K562 (cell line): ENCODE data around the gene DCAF10. TPM values are rescaled to one million over a fixed set of nuclear protein-coding genes. Genes with fewer than 3 reads are reported as not detected.

Experiments used
- CBX2 ChIP-seq: fragments of 200-600 bp; sonication (generic); IDR thresholded peaks from one replicate; pipeline ENCODE4 v1.6.1; 2012; ENCODE audit warnings: mild to moderate bottlenecking, low read length, inconsistent platforms; ENCODE audit not compliant: insufficient read depth, poor library complexity, severe bottlenecking
- CEBPG ChIP-seq, 3 experiments: fragments of 200-800 bp in 1 of 3; sonication (Bioruptor generic) in 1 of 3; sonication (generic) in 1 of 3; formaldehyde crosslinking in 1 of 3; IDR thresholded peaks in 2 of 3; conservative IDR thresholded peaks in 1 of 3; 2 replicates each; pipeline versions ENCODE4 v1.6.1 to v1.8.0; 2016 to 2022; ENCODE audit warnings: missing compliant biosample characterization in 2 of 3, missing genetic modification characterization in 2 of 3, mild to moderate bottlenecking in 1 of 3, missing genetic modification reagents in 1 of 3
- E2F8 ChIP-seq: fragments of 450-650 bp; IDR thresholded peaks from 2 replicates; pipeline ENCODE4 v1.7.1; 2018; ENCODE audit warnings: mild to moderate bottlenecking, low read depth; ENCODE audit not compliant: partially characterized antibody
- EP300 ChIP-seq: IDR thresholded peaks from 2 replicates; pipeline ENCODE4 v1.6.1; 2012; ENCODE audit warnings: low read length, improper control_type of control experiment
- ETS1 ChIP-seq: conservative IDR thresholded peaks from 2 replicates; pipeline ENCODE4 v1.6.1; 2011; ENCODE audit warnings: low read depth, mild to moderate bottlenecking, low read length; ENCODE audit not compliant: control insufficient read depth
- FOXK1 ChIP-seq: sonication (generic); formaldehyde crosslinking; IDR thresholded peaks from 2 replicates; pipeline ENCODE4 v1.8.0; 2022; ENCODE audit warnings: missing genetic modification reagents, mild to moderate bottlenecking, borderline replicate concordance
- GMEB1 ChIP-seq: fragments of 250-450 bp; sonication (Bioruptor Pico); IDR thresholded peaks from 2 replicates; pipeline ENCODE4 v1.4.0; 2020; ENCODE audit warnings: mild to moderate bottlenecking
- NCOA6 ChIP-seq: fragments of 450-650 bp; IDR thresholded peaks from 2 replicates; pipeline ENCODE4 v1.6.1; 2017; ENCODE audit warnings: mild to moderate bottlenecking
- OTX1 ChIP-seq: fragments of 450-650 bp; formaldehyde crosslinking; IDR thresholded peaks from 2 replicates; pipeline ENCODE4 v1.4.0; 2022; ENCODE audit warnings: mild to moderate bottlenecking
- RBM17 ChIP-seq: fragments of 200-400 bp; formaldehyde crosslinking; IDR thresholded peaks from 2 replicates; pipeline ENCODE4 v1.6.1; 2017; ENCODE audit warnings: low read depth, mild to moderate bottlenecking, low read length, borderline replicate concordance
- SMARCA4 ChIP-seq: fragments of 450-650 bp; IDR thresholded peaks from 2 replicates; pipeline ENCODE4 v1.6.1; 2016
- SP2 ChIP-seq: IDR thresholded peaks from 2 replicates; pipeline ENCODE4 v1.6.1; 2011; ENCODE audit warnings: mild to moderate bottlenecking, low read depth, low read length, moderate library complexity; ENCODE audit not compliant: poor library complexity, severe bottlenecking; ENCODE audit errors: extremely low read depth
- ZFPM2 ChIP-seq: fragments of 250-450 bp; sonication (Bioruptor Pico); IDR thresholded peaks from 2 replicates; pipeline ENCODE4 v1.5.1; 2022; ENCODE audit warnings: mild to moderate bottlenecking
- ZNF124 ChIP-seq: sonication (generic); formaldehyde crosslinking; IDR thresholded peaks from 2 replicates; pipeline ENCODE4 v1.8.1; 2022; ENCODE audit warnings: missing genetic modification reagents
- ZNF274 ChIP-seq: IDR thresholded peaks from 2 replicates; pipeline ENCODE4 v1.6.1; 2011; ENCODE audit warnings: low read depth, mild to moderate bottlenecking, low read length, moderate library complexity, borderline replicate concordance
- ZNF280B ChIP-seq: fragments of 250-450 bp; sonication (Bioruptor Pico); IDR thresholded peaks from 2 replicates; pipeline ENCODE4 v1.5.1; 2021; ENCODE audit warnings: mild to moderate bottlenecking
- ZNF449 ChIP-seq: fragments of 250-450 bp; sonication (Bioruptor Pico); IDR thresholded peaks from 2 replicates; pipeline ENCODE4 v1.8.0; 2022; ENCODE audit warnings: moderate library complexity, mild to moderate bottlenecking, inconsistent platforms
- ZNF778 ChIP-seq: fragments of 450-650 bp; formaldehyde crosslinking; IDR thresholded peaks from 2 replicates; pipeline ENCODE4 v1.4.0; 2020; ENCODE audit warnings: mild to moderate bottlenecking, moderate library complexity
- polyA plus RNA-seq, 8 experiments: library from polyadenylated mRNA; depleted of rRNA in 4 of 8; stranded (reverse) in 5 of 8; unstranded in 3 of 8; fragments of >200 nt; fragmentation: Nextera tagmentation in 2 of 8; fragmentation: Illumina TruSeq in 1 of 8; extraction: Ambion mirVana in 2 of 8; extraction: Trizol in 1 of 8; gene quantifications; 2 replicates each; pipeline versions ENCODE4 v1.2.1 to v1.2.3, GENCODE V29; 2011 to 2014; ENCODE audit warnings: inconsistent platforms in 1 of 8, missing spikeins in 1 of 8
- total RNA-seq, 7 experiments: library from RNA; depleted of rRNA in 6 of 7; stranded (reverse); fragments of >200 nt in 6 of 7; fragmentation: Illumina TruSeq in 2 of 7; extraction: Trizol in 2 of 7; gene quantifications; 2 replicates each; pipeline versions ENCODE4 v1.2.1 to v1.2.3, GENCODE V29; 2011 to 2021; ENCODE audit warnings: low replicate concordance in 1 of 7

The DCAF10 gene
- total and polyA plus RNA-seq, 9 of the 15 experiments (the other 6 are each of a cell fraction or from before 2014, with no cell fraction given): 6.8 to 40.1 (median 16.9) TPM

GRCh38 chr9:37800631-37801286, at the start of gene DCAF10 (continued):
- TF ChIP-seq ZNF124 (CRISPR knock-in tag): 0 out of 2 replicates have a peak, but pooled peaks have one; percentile 57
- no peak for TF ChIP-seq CBX2
- TF ChIP-seq OTX1 (CRISPR knock-in tag): peak; percentile 72; the same call in 1 of the 2 replicates
- TF ChIP-seq ZNF778 (CRISPR knock-in tag): no peak
- peak; percentile 73 for TF ChIP-seq GMEB1 (CRISPR knock-in tag)
- TF ChIP-seq SP2: no peak
- TF ChIP-seq ZNF280B (CRISPR knock-in tag): no peak
- no peak for TF ChIP-seq ZNF449
- TF ChIP-seq CEBPG (CRISPR knock-in tag; IDR thresholded peaks at IDR 0.05): no peak
- no peak for TF ChIP-seq CEBPG (tag; conservative IDR thresholded peaks at IDR 0.05 in 1 of 2, IDR thresholded peaks at IDR 0.05 in 1 of 2)
- no peak for TF ChIP-seq ZNF274
- no peak for TF ChIP-seq RBM17
- peak; percentile 91 for TF ChIP-seq ETS1
- no peak for TF ChIP-seq NCOA6
- TF ChIP-seq EP300: peak; percentile 72
- peak; percentile 19; the same call in 1 of the 2 replicates for TF ChIP-seq ZFPM2 (CRISPR knock-in tag)
- no peak for TF ChIP-seq SMARCA4
- peak; percentile 81 for TF ChIP-seq E2F8
- no peak for TF ChIP-seq FOXK1 (CRISPR knock-in tag)
